Measurements from ENCODE around the gene PNLIPRP2. TPM values are rescaled to one million over a fixed set of nuclear protein-coding genes. Genes with fewer than 3 reads are reported as not detected.

Gene PNLIPRP2
- total RNA-seq, 2 donors from 2014 or later = 0.64 to 0.79 TPM

GRCh38 chr10:116637830-116638229, 17.1 kb downstream of the PNLIPRP2 start:
- no peak for DNase-seq
- Mint-ChIP-seq H3K4me3 (no peak overlapping the region), H3K27ac (no peak overlapping the region), H3K9me3 (peaks cover 6% of the 10 kb centered on the region), H3K36me3 (ENCODE audit: low read depth) (no peaks in the 10 kb centered on the region), H3K27me3 (ENCODE audit: insufficient read depth) (peaks cover 12% of the 10 kb centered on the region), H3K4me1 (no peaks in the 10 kb centered on the region)
- no peaks in the 10 kb centered on the region for H3K36me3 ChIP-seq (ENCODE audit: control insufficient read depth, insufficient read depth, low read length)
- H3K27me3 ChIP-seq (ENCODE audit: control insufficient read depth, insufficient read depth, low read length, poor library complexity, severe bottlenecking) = no peaks in the 10 kb centered on the region
- TF ChIP-seq CTCF (conservative IDR thresholded peaks at IDR 0.05) = no peak
- H3K9me3 ChIP-seq (ENCODE audit: control insufficient read depth, low read length) = no peaks in the 10 kb centered on the region
- H3K4me1 ChIP-seq (ENCODE audit: control insufficient read depth, insufficient read depth, low read length) = no peaks in the 10 kb centered on the region
- 47 to 71% methylated on average over 1 of the region's 1 CpG for WGBS, 2 experiments (ENCODE audit: insufficient coverage in 1 of 2, insufficient read length in 1 of 2)
- H3K4me3 ChIP-seq (ENCODE audit: low read length) = no peak overlapping the region
- no peak overlapping the region for H3K9ac ChIP-seq (ENCODE audit: extremely low read depth, low read length, poor library complexity, severe bottlenecking)
- no peak overlapping the region for H3K27ac ChIP-seq (ENCODE audit: low read depth, low read length)

- Histone ChIP-seq H3K9me3 (ENCODE audit: control insufficient read depth, low read length) (no peaks in the 10 kb centered on the region), H3K36me3 (ENCODE audit: control insufficient read depth, insufficient read depth, low read length) (no peaks in the 10 kb centered on the region), H3K27me3 (ENCODE audit: control insufficient read depth, insufficient read depth, low read length, poor library complexity, severe bottlenecking) (no peaks in the 10 kb centered on the region), H3K4me1 (ENCODE audit: control insufficient read depth, insufficient read depth, low read length) (no peaks in the 10 kb centered on the region), H3K9ac (ENCODE audit: extremely low read depth, low read length, poor library complexity, severe bottlenecking) (no peak overlapping the region), H3K27ac (ENCODE audit: low read depth, low read length) (no peak overlapping the region), H3K4me3 (ENCODE audit: low read length) (no peak overlapping the region)
- Mint-ChIP-seq H3K36me3 (ENCODE audit: low read depth) (no peaks in the 10 kb centered on the region), H3K27me3 (ENCODE audit: insufficient read depth) (no peaks in the 10 kb centered on the region), H3K27ac (no peak overlapping the region), H3K4me1 (no peaks in the 10 kb centered on the region), H3K4me3 (no peak overlapping the region), H3K9me3 (peaks cover 13% of the 10 kb centered on the region)
- DNase-seq = no peak
- 93 to 100% methylated on average over 2 to 5 of the region's 5 CpGs for WGBS, 2 experiments (ENCODE audit: insufficient coverage in 1 of 2, insufficient read length in 1 of 2)
- no peak for TF ChIP-seq CTCF (conservative IDR thresholded peaks at IDR 0.05)
These were observed 25.7 kb downstream of the PNLIPRP2 start for GRCh38 chr10:116646502-116646901.

GRCh38 chr10:116648903-116649302, 28.1 kb downstream of the PNLIPRP2 start:
- peaks cover 2% of the 10 kb centered on the region for H3K27me3 Mint-ChIP-seq (ENCODE audit: insufficient read depth)
- Histone ChIP-seq H3K4me1 (ENCODE audit: control insufficient read depth, insufficient read depth, low read length) (no peaks in the 10 kb centered on the region), H3K4me3 (ENCODE audit: low read length) (no peak overlapping the region), H3K36me3 (ENCODE audit: control insufficient read depth, insufficient read depth, low read length) (no peaks in the 10 kb centered on the region), H3K9ac (ENCODE audit: extremely low read depth, low read length, poor library complexity, severe bottlenecking) (no peak overlapping the region), H3K27ac (ENCODE audit: low read depth, low read length) (no peak overlapping the region), H3K9me3 (ENCODE audit: control insufficient read depth, low read length) (no peaks in the 10 kb centered on the region), H3K27me3 (ENCODE audit: control insufficient read depth, insufficient read depth, low read length, poor library complexity, severe bottlenecking) (no peaks in the 10 kb centered on the region)
- peaks cover 13% of the 10 kb centered on the region for H3K9me3 Mint-ChIP-seq
- H3K27ac Mint-ChIP-seq = no peak overlapping the region
- DNase-seq = no peak
- WGBS, 2 experiments (ENCODE audit: insufficient coverage in 1 of 2, insufficient read length in 1 of 2) = 75 to 86% methylated on average over 8 of the region's 8 CpGs
- no peak overlapping the region for H3K4me3 Mint-ChIP-seq
- H3K36me3 Mint-ChIP-seq (ENCODE audit: low read depth) = no peaks in the 10 kb centered on the region
- TF ChIP-seq CTCF (conservative IDR thresholded peaks at IDR 0.05) = no peak
- H3K4me1 Mint-ChIP-seq = peaks cover 3% of the 10 kb centered on the region

Data from endodermal cell (in vitro differentiated cells).